ENCODE measurements around the gene CR2.

CR2 gene

DNA sequence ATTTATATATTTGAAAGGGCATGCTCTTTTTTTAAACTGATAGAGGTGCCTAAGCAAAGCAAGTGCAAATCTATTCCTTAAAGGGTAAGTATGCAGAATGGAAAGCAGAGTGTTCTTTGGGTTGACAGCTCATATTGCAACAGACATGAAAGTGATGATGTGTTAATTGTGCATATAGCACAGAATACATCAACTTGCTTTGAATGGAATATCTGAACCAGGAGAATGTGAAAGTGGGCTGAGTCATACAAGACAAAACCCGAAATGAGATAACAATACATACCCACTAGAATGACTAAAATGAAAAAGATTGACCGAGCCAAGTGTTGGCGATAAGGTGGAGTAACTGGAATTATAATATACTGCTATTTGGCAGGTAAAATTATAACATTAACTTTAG is 46.2 kb downstream of the CR2 start:
- H3K9ac ChIP-seq = no peak overlapping the region
- H3K27me3 ChIP-seq (ENCODE audit: insufficient read depth, low read depth) = no peaks in the 10 kb centered on the region
- no peaks in the 10 kb centered on the region for H4K20me1 ChIP-seq (ENCODE audit: insufficient read depth)
- TF ChIP-seq, protein P1, sequence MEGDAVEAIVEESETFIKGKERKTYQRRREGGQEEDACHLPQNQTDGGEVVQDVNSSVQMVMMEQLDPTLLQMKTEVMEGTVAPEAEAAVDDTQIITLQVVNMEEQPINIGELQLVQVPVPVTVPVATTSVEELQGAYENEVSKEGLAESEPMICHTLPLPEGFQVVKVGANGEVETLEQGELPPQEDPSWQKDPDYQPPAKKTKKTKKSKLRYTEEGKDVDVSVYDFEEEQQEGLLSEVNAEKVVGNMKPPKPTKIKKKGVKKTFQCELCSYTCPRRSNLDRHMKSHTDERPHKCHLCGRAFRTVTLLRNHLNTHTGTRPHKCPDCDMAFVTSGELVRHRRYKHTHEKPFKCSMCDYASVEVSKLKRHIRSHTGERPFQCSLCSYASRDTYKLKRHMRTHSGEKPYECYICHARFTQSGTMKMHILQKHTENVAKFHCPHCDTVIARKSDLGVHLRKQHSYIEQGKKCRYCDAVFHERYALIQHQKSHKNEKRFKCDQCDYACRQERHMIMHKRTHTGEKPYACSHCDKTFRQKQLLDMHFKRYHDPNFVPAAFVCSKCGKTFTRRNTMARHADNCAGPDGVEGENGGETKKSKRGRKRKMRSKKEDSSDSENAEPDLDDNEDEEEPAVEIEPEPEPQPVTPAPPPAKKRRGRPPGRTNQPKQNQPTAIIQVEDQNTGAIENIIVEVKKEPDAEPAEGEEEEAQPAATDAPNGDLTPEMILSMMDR (conservative IDR thresholded peaks at IDR 0.05; ENCODE audit: low read depth, low read length) = no peak
- H3K27ac ChIP-seq = no peak overlapping the region
- no peaks in the 10 kb centered on the region for H3K79me2 ChIP-seq (ENCODE audit: insufficient read depth, low read depth)
- H3K4me2 ChIP-seq = no peak overlapping the region
- no peaks in the 10 kb centered on the region for H3K36me3 ChIP-seq (ENCODE audit: insufficient read depth)
- no peak overlapping the region for H2AFZ ChIP-seq (ENCODE audit: low read depth)
- H3K4me3 ChIP-seq (IDR thresholded peaks at IDR 0.05; ENCODE audit: insufficient read depth, low read depth, low read length) = no peak overlapping the region
- H3K4me1 ChIP-seq (ENCODE audit: low read depth, poor library complexity, severe bottlenecking) = peaks cover 9% of the 10 kb centered on the region

DNA sequence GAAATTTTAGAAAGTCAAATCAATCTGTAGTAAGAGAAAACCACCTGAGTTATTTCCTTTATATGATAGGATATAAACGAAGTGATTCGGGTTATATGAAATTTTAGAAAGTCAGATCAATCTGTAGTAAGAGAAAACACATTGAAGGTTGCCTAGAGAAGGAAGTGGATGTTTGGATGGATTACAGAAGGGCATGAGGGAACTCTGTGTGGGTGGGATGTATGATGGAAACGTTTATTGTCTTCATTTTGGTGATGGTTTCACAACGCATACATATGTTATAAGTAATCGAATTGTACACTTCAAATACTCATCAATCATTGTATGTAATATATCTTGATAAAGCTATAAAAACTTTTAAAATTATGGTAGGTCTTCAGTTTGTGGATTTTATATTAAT is 46.9 kb downstream of the CR2 start:
- H3K79me2 ChIP-seq (ENCODE audit: insufficient read depth, low read depth) = no peaks in the 10 kb centered on the region
- no peak overlapping the region for H3K9ac ChIP-seq
- H3K4me2 ChIP-seq = no peak overlapping the region
- no peak overlapping the region for H2AFZ ChIP-seq (ENCODE audit: low read depth)
- H3K4me3 ChIP-seq (IDR thresholded peaks at IDR 0.05; ENCODE audit: insufficient read depth, low read depth, low read length) = no peak overlapping the region
- peaks cover 9% of the 10 kb centered on the region for H3K4me1 ChIP-seq (ENCODE audit: low read depth, poor library complexity, severe bottlenecking)
- no peaks in the 10 kb centered on the region for H3K36me3 ChIP-seq (ENCODE audit: insufficient read depth)
- TF ChIP-seq, protein P1 (conservative IDR thresholded peaks at IDR 0.05; ENCODE audit: low read depth, low read length) = no peak
- H4K20me1 ChIP-seq (ENCODE audit: insufficient read depth) = no peaks in the 10 kb centered on the region
- H3K27ac ChIP-seq = no peak overlapping the region
- no peaks in the 10 kb centered on the region for H3K27me3 ChIP-seq (ENCODE audit: insufficient read depth, low read depth)

DNA sequence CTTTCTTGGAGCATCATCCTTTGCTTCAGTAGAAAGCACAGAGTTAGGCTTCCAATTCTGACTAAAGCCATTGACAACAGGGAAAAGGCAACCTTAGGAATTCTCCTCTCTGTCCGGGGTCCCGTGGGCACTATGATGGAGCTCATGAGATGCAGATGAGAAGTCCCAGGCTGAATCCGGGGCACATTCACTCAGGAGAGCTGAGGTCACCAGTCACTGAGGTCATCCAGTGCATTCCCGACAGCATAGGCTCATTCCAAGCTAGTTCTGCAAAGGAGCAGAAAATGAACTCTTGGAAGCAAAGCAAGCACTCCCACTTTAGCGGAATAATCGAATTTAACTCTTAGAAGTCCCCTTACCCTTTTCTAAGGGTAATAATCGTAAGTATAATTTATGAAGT is 48.6 kb downstream of the CR2 start:
- no peaks in the 10 kb centered on the region for H3K27me3 ChIP-seq (ENCODE audit: insufficient read depth, low read depth)
- TF ChIP-seq, protein P1 (conservative IDR thresholded peaks at IDR 0.05; ENCODE audit: low read depth, low read length) = no peak
- no peak overlapping the region for H2AFZ ChIP-seq (ENCODE audit: low read depth)

DNA sequence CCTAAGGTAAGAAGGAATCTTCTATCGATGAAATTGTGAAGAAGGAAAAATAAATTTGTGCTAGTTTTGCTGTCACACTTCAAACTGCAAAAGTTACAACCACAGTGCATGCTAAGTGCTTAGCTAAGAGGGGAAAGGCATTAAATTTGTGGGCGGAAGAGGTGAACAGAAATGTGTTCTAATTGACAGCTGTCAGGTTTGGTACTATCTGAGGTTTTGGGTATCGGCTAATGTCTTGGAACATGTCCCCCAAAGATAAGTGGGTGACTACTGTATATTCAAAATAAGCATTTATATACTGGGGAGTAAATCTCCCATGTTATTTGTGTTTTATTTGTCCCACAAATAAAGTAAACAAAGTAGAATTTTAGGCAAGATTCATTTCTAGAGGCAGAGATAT is 49.8 kb downstream of the CR2 start:
- Histone ChIP-seq H3K9ac (no peak overlapping the region), H3K4me2 (no peak overlapping the region), H3K27ac (no peak overlapping the region), H3K4me1 (ENCODE audit: low read depth, poor library complexity, severe bottlenecking) (peaks cover 9% of the 10 kb centered on the region), H4K20me1 (ENCODE audit: insufficient read depth) (no peaks in the 10 kb centered on the region), H2AFZ (ENCODE audit: low read depth) (no peak overlapping the region), H3K27me3 (ENCODE audit: insufficient read depth, low read depth) (no peaks in the 10 kb centered on the region), H3K36me3 (ENCODE audit: insufficient read depth) (no peaks in the 10 kb centered on the region), H3K79me2 (ENCODE audit: insufficient read depth, low read depth) (no peaks in the 10 kb centered on the region), H3K4me3 (IDR thresholded peaks at IDR 0.05; ENCODE audit: insufficient read depth, low read depth, low read length) (no peak overlapping the region)
- TF ChIP-seq, protein P1 (conservative IDR thresholded peaks at IDR 0.05; ENCODE audit: low read depth, low read length) = no peak

More for the DNA sequence above, 48.6 kb downstream of the CR2 start:
- Histone ChIP-seq H3K4me1 (ENCODE audit: low read depth, poor library complexity, severe bottlenecking) (peaks cover 9% of the 10 kb centered on the region), H3K79me2 (ENCODE audit: insufficient read depth, low read depth) (no peaks in the 10 kb centered on the region), H3K9ac (no peak overlapping the region), H3K4me2 (no peak overlapping the region), H3K4me3 (IDR thresholded peaks at IDR 0.05; ENCODE audit: insufficient read depth, low read depth, low read length) (no peak overlapping the region), H3K36me3 (ENCODE audit: insufficient read depth) (no peaks in the 10 kb centered on the region), H3K27ac (no peak overlapping the region), H4K20me1 (ENCODE audit: insufficient read depth) (no peaks in the 10 kb centered on the region)

Data from KMS-11 (cell line).